Neural cell (in vitro differentiated cells): Measurements from ENCODE around the gene KRTAP9-2.

Experiments used
- EP300 ChIP-seq: fragments of 450-650 bp; conservative IDR thresholded peaks from 2 replicates; pipeline ENCODE4 v1.6.1; 2014; ENCODE audit warnings: antibody characterized with exemption, mild to moderate bottlenecking, moderate library complexity; ENCODE audit not compliant: poor library complexity, severe bottlenecking
- EZH2 ChIP-seq: fragments of 200-600, 300-800 bp; shearing (Covaris generic), sonication (generic); IDR thresholded peaks from 2 replicates; pipeline ENCODE4 v1.6.1; 2014; ENCODE audit warnings: antibody characterized with exemption, low read length, borderline replicate concordance, mild to moderate bottlenecking; ENCODE audit not compliant: insufficient read depth, poor library complexity, severe bottlenecking
- POLR2AphosphoS5 ChIP-seq: IDR thresholded peaks from 2 replicates; pipeline ENCODE4 v1.6.1; 2012
- TF ChIP-seq, protein P1 (sequence below): fragments of 450-650 bp; IDR thresholded peaks from 2 replicates; pipeline ENCODE4 v1.5.1; 2014; ENCODE audit warnings: antibody characterized with exemption, mild to moderate bottlenecking, moderate library complexity; ENCODE audit not compliant: poor library complexity, severe bottlenecking

DNA sequence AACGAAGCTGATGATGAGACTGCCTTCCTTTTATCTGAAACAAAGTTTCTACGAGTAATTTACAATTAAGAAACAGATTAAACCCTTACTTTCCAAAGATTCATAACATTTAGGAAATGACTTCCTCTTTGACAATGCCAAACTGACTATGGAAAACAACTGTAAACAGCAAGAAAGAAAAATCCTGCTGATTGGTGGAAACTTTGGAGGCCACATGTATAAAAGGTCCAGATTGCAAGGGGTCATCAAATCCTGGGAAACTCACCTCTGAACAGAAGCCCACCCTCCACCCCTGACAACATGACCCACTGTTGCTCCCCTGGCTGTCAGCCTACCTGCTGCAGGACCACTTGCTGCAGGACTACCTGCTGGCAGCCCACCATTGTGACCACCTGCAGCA lies 38.6 kb downstream of the KRTAP9-2 start, which contains the start of gene KRTAP9-6:
- TF ChIP-seq, protein P1, sequence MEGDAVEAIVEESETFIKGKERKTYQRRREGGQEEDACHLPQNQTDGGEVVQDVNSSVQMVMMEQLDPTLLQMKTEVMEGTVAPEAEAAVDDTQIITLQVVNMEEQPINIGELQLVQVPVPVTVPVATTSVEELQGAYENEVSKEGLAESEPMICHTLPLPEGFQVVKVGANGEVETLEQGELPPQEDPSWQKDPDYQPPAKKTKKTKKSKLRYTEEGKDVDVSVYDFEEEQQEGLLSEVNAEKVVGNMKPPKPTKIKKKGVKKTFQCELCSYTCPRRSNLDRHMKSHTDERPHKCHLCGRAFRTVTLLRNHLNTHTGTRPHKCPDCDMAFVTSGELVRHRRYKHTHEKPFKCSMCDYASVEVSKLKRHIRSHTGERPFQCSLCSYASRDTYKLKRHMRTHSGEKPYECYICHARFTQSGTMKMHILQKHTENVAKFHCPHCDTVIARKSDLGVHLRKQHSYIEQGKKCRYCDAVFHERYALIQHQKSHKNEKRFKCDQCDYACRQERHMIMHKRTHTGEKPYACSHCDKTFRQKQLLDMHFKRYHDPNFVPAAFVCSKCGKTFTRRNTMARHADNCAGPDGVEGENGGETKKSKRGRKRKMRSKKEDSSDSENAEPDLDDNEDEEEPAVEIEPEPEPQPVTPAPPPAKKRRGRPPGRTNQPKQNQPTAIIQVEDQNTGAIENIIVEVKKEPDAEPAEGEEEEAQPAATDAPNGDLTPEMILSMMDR = no peak
- no peak for TF ChIP-seq EP300
- TF ChIP-seq POLR2AphosphoS5 = no peak
- no peak for TF ChIP-seq EZH2
